Stimulated activated CD4-positive, alpha-beta T cell treated with anti-CD3 and anti-CD28 coated beads, Interleukin-4, amount 100 ng/mL, for 1 hour (primary cell): Measurements from ENCODE around the gene CD27.
"Not testable (repeated sequence)": the region's sequence is repeated elsewhere in the genome, so short reads cannot be mapped to it uniquely, and the experiment has no call there.

Source experiments
- DNase-seq: peaks from one replicate; pipeline ENCODE4 v3.0.0-alpha.2; 2020

The CD27 gene

GRCh38 chr12:6461401-6462233 lies 16.9 kb downstream of the CD27 start:
- DNase-seq = peak; percentile 65

- no peak for DNase-seq
Observed at GRCh38 chr12:6462234-6462995, 17.7 kb downstream of the CD27 start.

- DNase-seq = no peak
Observed at GRCh38 chr12:6463216-6463615, 18.5 kb downstream of the CD27 start.

DNA sequence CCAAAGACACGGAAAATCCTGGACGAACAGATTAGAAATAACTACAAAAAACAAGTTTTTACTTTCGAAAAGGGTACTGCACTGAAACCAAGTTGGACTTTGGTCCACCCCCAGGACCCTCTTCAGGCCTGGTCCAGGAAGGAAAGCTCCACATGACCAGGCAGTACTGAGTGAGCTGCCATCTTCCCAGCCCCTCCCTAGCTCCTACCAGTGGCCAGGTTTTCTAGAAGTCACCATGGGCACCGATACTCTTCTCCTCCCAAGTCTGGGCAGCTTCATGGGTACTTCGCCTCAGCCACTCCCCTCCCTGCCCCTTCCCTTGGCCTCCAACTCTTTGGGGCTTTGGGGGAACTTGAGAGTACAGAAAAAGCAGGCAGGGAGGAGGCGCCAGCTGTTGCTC lies 19.1 kb downstream of the CD27 start:
- no peak for DNase-seq

- no peak for DNase-seq
Observed at GRCh38 chr12:6464531-6464930, 19.8 kb downstream of the CD27 start.

- no peak for DNase-seq
Observed at GRCh38 chr12:6465467-6466183, 20.9 kb downstream of the CD27 start.

DNA sequence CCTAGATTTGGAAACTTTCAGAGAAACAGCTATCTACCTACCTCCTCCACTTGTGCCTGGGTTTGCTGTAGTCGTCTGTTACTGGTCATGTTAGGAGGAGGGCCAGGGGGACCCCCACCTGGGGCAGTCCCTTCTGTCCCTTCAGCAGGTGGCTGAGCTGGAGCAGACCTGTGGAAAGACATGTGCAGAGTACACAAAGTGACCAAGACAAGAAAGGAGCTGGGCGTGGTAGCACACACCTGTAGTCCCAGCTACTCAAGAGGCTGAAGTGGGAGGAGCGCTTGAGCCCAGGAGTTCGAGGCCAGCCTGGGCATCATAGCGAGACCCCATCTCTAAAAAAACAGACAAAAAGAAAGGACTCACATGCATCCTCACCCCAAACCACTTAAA lies 21.4 kb downstream of the CD27 start:
- DNase-seq = no peak

GRCh38 chr12:6466751-6467150 lies 22.0 kb downstream of the CD27 start:
- not testable (repeated sequence) for DNase-seq

- not testable (repeated sequence) for DNase-seq
Observed at GRCh38 chr12:6467571-6468282, 23.0 kb downstream of the CD27 start.

DNA sequence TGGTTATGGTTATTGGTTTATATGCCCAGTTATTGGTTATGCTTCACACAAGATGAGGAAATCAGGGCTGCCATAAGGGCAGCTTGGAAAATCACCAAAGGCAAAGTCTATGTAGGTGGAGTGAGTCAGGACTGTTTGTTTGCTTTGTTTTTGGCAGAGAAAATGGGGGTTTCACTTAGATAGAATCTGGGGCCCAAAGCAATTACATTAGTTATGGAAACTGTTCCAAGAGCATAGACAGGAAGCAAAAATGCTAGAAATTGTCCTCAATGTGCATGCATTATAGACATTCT lies 23.5 kb downstream of the CD27 start:
- DNase-seq = no peak

- no peak for DNase-seq
Observed at GRCh38 chr12:6469092-6469491, 24.3 kb downstream of the CD27 start.

GRCh38 chr12:6469609-6470374 lies 25.0 kb downstream of the CD27 start:
- no peak for DNase-seq

GRCh38 chr12:6470375-6471163 lies 25.8 kb downstream of the CD27 start, which contains the start of gene VAMP1:
Gene VAMP1 (minus strand): TSS chr12:6470677. CDS start chr12:6470531, 146 bp downstream.
- DNase-seq = peak; percentile 97

DNA sequence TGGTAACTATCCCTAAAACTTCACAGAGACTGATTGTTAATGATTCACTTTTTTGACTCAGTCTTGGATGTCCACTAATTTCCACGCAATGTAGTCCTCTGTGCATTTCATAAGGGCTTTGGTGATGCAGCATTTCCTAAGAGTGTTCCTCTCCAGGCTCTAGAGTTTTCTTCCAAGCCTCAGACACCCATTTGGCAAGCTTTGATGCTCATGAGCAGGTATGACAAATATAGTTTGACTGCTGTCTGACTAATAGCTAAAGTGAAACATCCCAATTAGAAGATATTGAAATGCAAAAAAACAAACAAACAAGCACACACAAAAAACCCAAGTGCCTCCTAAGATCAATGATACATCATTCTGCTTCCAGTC lies 27.2 kb downstream of the CD27 start:
- no peak for DNase-seq

GRCh38 chr12:6472491-6472890 lies 27.7 kb downstream of the CD27 start:
- DNase-seq = no peak

DNA sequence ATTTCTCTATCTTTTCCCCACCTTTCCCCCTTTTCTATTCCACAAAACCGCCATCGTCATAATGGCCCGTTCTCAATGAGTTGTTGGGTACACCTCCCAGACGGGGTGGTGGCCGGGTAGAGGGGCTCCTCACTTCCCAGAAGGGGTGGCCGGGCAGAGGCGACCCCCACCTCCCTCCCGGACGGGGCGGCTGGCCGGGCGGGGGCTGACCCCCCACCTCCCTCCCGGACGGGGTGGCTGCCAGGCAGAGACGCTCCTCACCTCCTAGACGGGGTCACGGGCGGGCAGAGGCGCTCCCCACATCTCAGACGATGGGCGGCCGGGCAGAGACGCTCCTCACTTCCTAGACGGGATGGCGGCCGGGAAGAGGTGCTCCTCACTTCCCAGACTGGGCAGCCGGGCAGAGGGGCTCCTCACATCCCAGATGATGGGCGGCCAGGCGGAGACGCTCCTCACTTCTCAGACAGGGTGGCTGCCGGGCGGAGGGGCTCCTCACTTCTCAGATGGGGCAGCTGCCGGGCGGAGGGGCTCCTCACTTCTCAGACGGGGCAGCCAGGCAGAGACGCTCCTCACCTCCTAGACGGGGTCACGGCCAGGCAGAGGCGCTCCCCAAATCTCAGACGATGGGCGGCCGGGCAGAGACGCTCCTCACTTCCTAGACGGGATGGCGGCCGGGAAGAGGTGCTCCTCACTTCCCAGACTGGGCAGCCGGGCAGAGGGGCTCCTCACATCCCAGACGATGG lies 30.6 kb downstream of the CD27 start:
- DNase-seq = not testable (repeated sequence)

GRCh38 chr12:6476489-6476888 lies 31.7 kb downstream of the CD27 start:
- DNase-seq = no peak

DNA sequence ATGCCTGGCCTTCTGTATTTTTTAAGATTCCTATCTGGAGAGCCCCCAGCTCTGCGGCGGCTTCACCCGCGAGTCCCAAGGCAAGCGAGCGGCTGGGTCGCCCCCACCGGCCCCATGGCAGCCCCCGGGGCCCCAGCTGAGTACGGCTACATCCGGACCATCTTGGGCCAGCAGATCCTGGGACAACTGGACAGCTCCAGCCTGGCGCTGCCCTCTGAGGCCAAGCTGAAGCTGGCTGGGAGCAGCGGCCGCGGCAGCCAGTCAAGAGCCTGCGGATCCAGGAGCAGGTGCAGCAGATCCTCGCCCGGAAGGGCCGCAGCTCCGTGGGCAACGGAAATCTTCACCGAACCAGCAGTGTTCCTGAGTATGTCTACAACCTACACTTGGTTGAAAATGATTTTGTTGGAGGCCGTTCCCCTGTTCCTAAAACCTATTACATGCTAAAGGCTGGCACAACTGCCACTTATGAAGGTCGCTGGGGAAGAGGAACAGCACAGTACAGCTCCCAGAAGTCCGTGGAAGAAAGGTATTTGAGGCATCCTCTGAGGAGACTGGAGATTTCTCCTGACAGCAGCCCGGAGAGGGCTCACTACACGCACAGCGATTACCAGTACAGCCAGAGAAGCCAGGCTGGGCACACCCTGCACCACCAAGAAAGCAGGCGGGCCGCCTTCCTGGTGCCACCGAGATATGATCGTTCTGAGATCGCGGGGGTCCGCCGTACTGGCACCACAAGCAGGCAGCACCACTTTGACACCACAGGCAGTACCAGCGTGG lies 33.0 kb downstream of the CD27 start:
- DNase-seq = not testable (repeated sequence)

DNA sequence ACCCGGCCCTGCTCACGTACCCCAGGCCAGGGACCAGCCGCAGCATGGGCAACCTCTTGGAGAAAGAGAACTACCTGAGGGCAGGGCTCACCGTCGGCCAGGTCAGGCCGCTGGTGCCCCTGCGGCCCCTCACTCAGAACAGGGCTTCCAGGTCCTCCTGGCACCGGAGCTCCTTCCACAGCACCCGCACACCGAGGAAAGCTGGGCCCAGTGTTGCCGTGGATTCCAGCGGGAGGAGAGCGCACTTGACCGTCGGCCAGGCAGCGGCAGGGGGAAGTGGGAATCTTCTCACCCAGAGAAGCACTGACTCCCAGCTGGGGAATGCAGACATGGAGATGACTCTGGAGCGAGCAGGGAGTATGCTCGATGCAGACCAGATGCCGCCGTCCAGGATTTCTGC lies 33.7 kb downstream of the CD27 start:
- DNase-seq = no peak

DNA sequence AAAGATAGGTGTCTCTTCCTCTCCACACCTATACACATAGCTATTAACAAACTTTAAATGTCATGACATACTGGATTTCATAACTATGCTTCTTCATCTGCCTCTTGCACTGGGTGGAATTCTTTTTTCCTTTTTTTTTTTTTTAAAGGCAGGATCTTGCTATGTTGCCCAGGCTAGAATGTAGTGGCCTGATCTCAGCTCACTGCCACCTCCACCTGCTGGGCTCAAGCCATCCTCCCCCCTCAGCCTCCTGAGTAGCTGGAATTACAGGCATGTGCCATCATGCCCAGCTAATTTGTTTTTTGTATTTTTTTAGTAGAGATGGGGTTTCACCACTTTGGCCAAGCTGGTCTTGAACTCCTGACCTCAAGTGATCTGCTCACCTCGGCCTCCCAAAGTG lies 43.5 kb downstream of the CD27 start:
- no peak for DNase-seq
